ENCODE results near the gene DPYD. TPM values are rescaled to one million over a fixed set of nuclear protein-coding genes. Genes with fewer than 3 reads are reported as not detected.

DPYD gene
- total and polyA plus RNA-seq, 9 of the 15 experiments (the other 6 are each of a cell fraction or from before 2014, with no cell fraction given), result 0.03 to 0.25 (median 0.08) TPM; not detected in 2

DNA sequence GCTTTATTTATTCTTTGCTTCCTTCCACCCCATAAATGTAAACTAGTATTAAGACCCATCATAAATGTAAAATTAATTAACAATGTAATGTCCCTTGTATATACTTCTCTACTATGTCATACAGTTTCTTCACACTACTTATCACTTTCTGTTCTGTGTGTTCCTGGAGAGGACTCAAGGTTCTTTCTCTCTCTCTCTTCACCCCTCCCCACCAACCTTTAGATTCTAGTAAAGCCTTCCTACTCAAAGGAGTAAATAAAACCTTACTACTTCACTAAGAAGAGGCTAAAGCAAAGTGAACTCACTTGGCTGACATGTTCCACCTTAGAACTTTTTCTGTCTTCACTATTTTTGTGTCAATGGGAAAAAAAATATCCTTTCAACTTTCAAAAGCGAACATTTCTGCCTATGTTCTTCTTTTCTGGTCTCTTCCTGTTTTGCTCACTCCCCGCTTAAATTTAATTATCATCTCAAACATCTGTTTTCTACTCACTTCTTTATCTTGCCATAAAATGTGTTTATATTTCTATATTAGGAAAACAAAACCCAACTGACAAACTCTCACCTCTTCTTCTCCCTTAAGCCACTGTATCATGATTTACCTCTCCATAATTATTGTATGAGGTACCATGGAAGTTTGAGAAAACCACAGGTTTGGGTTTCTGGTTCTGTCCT, 260.3 kb downstream of the DPYD start:
- in situ Hi-C loops (cut with MboI), result no loop called here
- BruUV-seq (replicated peaks), result no TSS peak

More for the DNA sequence above, 260.3 kb downstream of the DPYD start:
- Histone ChIP-seq H3K4me1 (replicated peaks in 1 of 2; ENCODE audit: control insufficient read depth in 2 of 2, insufficient read depth in 2 of 2, low read length in 2 of 2) (no peaks in the 10 kb centered on the region), H3K36me3 (ENCODE audit: control insufficient read depth, insufficient read depth, low read length) (no peaks in the 10 kb centered on the region), H4K20me1 (replicated peaks; ENCODE audit: control insufficient read depth, insufficient read depth, low read length) (no peaks in the 10 kb centered on the region), H3K9me1 (ENCODE audit: control insufficient read depth, insufficient read depth, low read length) (no peaks in the 10 kb centered on the region), H3K79me2 (ENCODE audit: control insufficient read depth, insufficient read depth, low read length) (no peaks in the 10 kb centered on the region), H2AFZ (ENCODE audit: low read depth, low read length) (no peak overlapping the region), H3K9ac (ENCODE audit: insufficient read depth in 1 of 2, low read depth in 2 of 2, low read length in 2 of 2) (no peak overlapping the region), H3K4me2 (ENCODE audit: insufficient read depth, low read length) (no peak overlapping the region), H3K27me3 (ENCODE audit: control insufficient read depth in 2 of 2, insufficient read depth in 2 of 2, low read length in 2 of 2) (no peaks in the 10 kb centered on the region), H3K9me3 (replicated peaks; ENCODE audit: control insufficient read depth, insufficient read depth, low read depth, low read length) (peaks cover 1% of the 10 kb centered on the region; the same call in 1 of the 2 replicates), H3K27ac (ENCODE audit: extremely low read depth, low read depth, low read length) (no peak overlapping the region), H3K4me3 (no peak overlapping the region)
- ATAC-seq, result no peak
- TF ChIP-seq HNRNPLL (IDR thresholded peaks at IDR 0.05; ENCODE audit: low read depth, low read length, poor library complexity, severe bottlenecking) (no peak), ZNF561 (CRISPR knock-in tag; conservative IDR thresholded peaks at IDR 0.05) (no peak), HDAC2 (IDR thresholded peaks at IDR 0.05) (no peak), ZNF699 (CRISPR knock-in tag; IDR thresholded peaks at IDR 0.05; ENCODE audit: insufficient replicate concordance) (no peak), CHCHD3 (CRISPR knock-in tag; IDR thresholded peaks at IDR 0.05) (no peak), GABPB2 (CRISPR knock-in tag; conservative IDR thresholded peaks at IDR 0.05) (no peak), KLF1 (tag; IDR thresholded peaks at IDR 0.05) (no peak), MCM2 (IDR thresholded peaks at IDR 0.05; ENCODE audit: low read depth) (no peak), BCOR (IDR thresholded peaks at IDR 0.05) (no peak), NR2C1 (IDR thresholded peaks at IDR 0.05) (no peak), NR2C1 (tag; IDR thresholded peaks at IDR 0.05) (no peak), RBM15 (IDR thresholded peaks at IDR 0.05; ENCODE audit: insufficient read depth, low read length) (no peak), ZNF717 (CRISPR knock-in tag; IDR thresholded peaks at IDR 0.05) (no peak), FOSL1 (tag; conservative IDR thresholded peaks at IDR 0.05) (no peak), HDAC8 (tag; IDR thresholded peaks at IDR 0.05) (no peak), KDM4B (IDR thresholded peaks at IDR 0.05; ENCODE audit: borderline replicate concordance in 2 of 2, low read depth in 1 of 2) (no peak), C11orf30 (IDR thresholded peaks at IDR 0.05; ENCODE audit: low read depth) (no peak), MTF1 (CRISPR knock-in tag; IDR thresholded peaks at IDR 0.05; ENCODE audit: borderline replicate concordance) (no peak)
- TF ChIP-seq, protein P1, sequence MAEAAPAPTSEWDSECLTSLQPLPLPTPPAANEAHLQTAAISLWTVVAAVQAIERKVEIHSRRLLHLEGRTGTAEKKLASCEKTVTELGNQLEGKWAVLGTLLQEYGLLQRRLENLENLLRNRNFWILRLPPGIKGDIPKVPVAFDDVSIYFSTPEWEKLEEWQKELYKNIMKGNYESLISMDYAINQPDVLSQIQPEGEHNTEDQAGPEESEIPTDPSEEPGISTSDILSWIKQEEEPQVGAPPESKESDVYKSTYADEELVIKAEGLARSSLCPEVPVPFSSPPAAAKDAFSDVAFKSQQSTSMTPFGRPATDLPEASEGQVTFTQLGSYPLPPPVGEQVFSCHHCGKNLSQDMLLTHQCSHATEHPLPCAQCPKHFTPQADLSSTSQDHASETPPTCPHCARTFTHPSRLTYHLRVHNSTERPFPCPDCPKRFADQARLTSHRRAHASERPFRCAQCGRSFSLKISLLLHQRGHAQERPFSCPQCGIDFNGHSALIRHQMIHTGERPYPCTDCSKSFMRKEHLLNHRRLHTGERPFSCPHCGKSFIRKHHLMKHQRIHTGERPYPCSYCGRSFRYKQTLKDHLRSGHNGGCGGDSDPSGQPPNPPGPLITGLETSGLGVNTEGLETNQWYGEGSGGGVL (CRISPR knock-in tag; IDR thresholded peaks at IDR 0.05), result no peak
- TF ChIP-seq, protein P2, sequence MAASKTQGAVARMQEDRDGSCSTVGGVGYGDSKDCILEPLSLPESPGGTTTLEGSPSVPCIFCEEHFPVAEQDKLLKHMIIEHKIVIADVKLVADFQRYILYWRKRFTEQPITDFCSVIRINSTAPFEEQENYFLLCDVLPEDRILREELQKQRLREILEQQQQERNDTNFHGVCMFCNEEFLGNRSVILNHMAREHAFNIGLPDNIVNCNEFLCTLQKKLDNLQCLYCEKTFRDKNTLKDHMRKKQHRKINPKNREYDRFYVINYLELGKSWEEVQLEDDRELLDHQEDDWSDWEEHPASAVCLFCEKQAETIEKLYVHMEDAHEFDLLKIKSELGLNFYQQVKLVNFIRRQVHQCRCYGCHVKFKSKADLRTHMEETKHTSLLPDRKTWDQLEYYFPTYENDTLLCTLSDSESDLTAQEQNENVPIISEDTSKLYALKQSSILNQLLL (CRISPR knock-in tag; IDR thresholded peaks at IDR 0.05; ENCODE audit: borderline replicate concordance), result no peak
- ChIA-PET CTCF (ENCODE audit: low intra/inter-chr PET ratio) (no interaction called here), POLR2A (no interaction called here)
- no peak for DNase-seq (ENCODE audit: extremely low read depth in 1 of 4, low spot score in 3 of 4)
- intact Hi-C loops (cut with micrococcal nuclease), result no loop called here
- 0% methylated on average over 2 of the region's 2 CpGs for WGBS (ENCODE audit: insufficient coverage, low coverage, missing lambda C conversion rate)
- no peak for FAIRE-seq
